PFSK-1 (cell line): ENCODE data around the gene CLTA.

Experiments used
- FOXP2 ChIP-seq: optimal IDR thresholded peaks from 2 replicates; pipeline ENCODE3; 2011; ENCODE audit warnings: borderline replicate concordance, control low read depth, inconsistent platforms; ENCODE audit not compliant: insufficient read depth; ENCODE audit errors: extremely low read length, extremely low read depth
- POLR2AphosphoS5 ChIP-seq: IDR thresholded peaks from 2 replicates; pipeline ENCODE4 v1.6.1; 2012; ENCODE audit warnings: low read depth, mild to moderate bottlenecking, control low read depth, low read length, moderate library complexity
- SIN3A ChIP-seq: IDR thresholded peaks from 2 replicates; pipeline ENCODE4 v1.6.1; 2012; ENCODE audit warnings: mild to moderate bottlenecking, low read length, moderate library complexity, borderline replicate concordance; ENCODE audit not compliant: insufficient read depth
- TAF1 ChIP-seq: IDR thresholded peaks from 2 replicates; pipeline ENCODE4 v1.6.1; 2012; ENCODE audit warnings: low read length, control low read depth, borderline replicate concordance; ENCODE audit not compliant: insufficient read depth
- TF ChIP-seq, protein P1 (sequence below), 2 experiments: IDR thresholded peaks; 2 replicates each; pipeline versions ENCODE4 v1.6.1 to v1.8.0; 2011 to 2012; ENCODE audit warnings: low read depth in 2 of 2, low read length in 2 of 2, control low read depth in 1 of 2, inconsistent platforms in 1 of 2, mild to moderate bottlenecking in 1 of 2, moderate library complexity in 1 of 2; ENCODE audit not compliant: insufficient read depth in 1 of 2

CLTA gene

DNA sequence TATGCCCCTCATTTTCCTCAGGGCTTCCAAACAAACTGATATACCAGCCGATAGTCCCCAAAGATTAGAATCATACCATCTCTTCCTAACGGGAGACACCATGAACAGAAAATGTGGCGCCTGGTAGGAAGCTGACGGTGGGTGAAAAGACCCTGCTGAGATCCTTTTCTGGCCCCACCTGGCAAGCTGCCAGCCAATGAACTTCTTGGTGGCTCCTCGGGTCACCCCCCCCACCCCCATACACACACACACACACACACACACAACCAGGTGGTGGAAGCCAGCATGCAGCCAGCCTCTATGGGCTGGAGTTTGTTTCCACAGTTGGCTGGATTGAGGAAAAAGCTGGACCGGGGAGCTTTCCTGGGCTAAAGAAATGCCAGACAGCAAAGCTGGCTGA, 26.3 kb upstream of the CLTA start:
- TF ChIP-seq FOXP2 (no peak), SIN3A (no peak), POLR2AphosphoS5 (no peak), TAF1 (no peak)
- TF ChIP-seq, protein P1, sequence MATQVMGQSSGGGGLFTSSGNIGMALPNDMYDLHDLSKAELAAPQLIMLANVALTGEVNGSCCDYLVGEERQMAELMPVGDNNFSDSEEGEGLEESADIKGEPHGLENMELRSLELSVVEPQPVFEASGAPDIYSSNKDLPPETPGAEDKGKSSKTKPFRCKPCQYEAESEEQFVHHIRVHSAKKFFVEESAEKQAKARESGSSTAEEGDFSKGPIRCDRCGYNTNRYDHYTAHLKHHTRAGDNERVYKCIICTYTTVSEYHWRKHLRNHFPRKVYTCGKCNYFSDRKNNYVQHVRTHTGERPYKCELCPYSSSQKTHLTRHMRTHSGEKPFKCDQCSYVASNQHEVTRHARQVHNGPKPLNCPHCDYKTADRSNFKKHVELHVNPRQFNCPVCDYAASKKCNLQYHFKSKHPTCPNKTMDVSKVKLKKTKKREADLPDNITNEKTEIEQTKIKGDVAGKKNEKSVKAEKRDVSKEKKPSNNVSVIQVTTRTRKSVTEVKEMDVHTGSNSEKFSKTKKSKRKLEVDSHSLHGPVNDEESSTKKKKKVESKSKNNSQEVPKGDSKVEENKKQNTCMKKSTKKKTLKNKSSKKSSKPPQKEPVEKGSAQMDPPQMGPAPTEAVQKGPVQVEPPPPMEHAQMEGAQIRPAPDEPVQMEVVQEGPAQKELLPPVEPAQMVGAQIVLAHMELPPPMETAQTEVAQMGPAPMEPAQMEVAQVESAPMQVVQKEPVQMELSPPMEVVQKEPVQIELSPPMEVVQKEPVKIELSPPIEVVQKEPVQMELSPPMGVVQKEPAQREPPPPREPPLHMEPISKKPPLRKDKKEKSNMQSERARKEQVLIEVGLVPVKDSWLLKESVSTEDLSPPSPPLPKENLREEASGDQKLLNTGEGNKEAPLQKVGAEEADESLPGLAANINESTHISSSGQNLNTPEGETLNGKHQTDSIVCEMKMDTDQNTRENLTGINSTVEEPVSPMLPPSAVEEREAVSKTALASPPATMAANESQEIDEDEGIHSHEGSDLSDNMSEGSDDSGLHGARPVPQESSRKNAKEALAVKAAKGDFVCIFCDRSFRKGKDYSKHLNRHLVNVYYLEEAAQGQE (IDR thresholded peaks at IDR 0.05; ENCODE audit: insufficient read depth in 1 of 2, low read depth in 2 of 2, low read length in 2 of 2) = no peak

DNA sequence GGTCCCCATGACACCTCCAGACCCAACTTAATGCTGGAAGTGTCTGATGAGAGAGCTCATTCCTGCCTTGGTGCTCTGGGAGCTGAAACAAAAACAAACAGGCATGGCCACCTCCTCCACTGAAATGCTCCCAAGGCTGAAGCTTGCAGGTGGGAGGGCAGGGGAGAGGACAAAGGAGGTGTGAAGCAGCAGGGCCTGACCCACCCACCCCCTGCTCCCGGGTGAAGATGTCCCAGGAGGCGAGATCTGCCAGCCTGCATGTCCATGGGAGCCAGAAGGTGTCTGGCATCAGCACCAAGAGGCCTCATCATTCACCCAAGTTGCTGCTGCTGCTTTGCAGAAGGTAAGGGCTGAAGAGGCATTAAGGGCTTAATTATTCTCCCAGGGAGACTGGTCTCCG, 25.7 kb upstream of the CLTA start:
- TF ChIP-seq POLR2AphosphoS5 = no peak
- TF ChIP-seq, protein P1 (IDR thresholded peaks at IDR 0.05; ENCODE audit: insufficient read depth in 1 of 2, low read depth in 2 of 2, low read length in 2 of 2) = no peak
- TF ChIP-seq TAF1 = no peak
- no peak for TF ChIP-seq SIN3A
- no peak for TF ChIP-seq FOXP2

DNA sequence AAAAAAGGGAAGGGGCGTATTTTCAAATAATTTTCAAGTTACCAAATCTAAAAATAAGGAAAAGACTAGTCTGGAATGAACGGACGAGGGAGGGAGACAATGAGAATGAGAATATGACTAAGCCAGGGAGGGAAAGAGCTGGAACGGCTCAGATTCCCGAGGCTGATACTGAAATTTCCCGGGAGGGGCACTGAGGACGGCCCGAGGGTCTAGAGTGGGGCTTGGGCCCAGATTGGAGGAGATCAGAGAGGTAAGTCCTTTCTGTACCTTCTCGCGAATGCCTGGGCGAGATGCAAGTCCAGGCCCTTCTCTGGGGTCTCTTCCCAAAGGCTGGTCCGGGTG, 24.9 kb upstream of the CLTA start:
- TF ChIP-seq SIN3A (no peak), POLR2AphosphoS5 (no peak), TAF1 (no peak), FOXP2 (no peak)
- TF ChIP-seq, protein P1 (IDR thresholded peaks at IDR 0.05; ENCODE audit: insufficient read depth in 1 of 2, low read depth in 2 of 2, low read length in 2 of 2) = no peak

DNA sequence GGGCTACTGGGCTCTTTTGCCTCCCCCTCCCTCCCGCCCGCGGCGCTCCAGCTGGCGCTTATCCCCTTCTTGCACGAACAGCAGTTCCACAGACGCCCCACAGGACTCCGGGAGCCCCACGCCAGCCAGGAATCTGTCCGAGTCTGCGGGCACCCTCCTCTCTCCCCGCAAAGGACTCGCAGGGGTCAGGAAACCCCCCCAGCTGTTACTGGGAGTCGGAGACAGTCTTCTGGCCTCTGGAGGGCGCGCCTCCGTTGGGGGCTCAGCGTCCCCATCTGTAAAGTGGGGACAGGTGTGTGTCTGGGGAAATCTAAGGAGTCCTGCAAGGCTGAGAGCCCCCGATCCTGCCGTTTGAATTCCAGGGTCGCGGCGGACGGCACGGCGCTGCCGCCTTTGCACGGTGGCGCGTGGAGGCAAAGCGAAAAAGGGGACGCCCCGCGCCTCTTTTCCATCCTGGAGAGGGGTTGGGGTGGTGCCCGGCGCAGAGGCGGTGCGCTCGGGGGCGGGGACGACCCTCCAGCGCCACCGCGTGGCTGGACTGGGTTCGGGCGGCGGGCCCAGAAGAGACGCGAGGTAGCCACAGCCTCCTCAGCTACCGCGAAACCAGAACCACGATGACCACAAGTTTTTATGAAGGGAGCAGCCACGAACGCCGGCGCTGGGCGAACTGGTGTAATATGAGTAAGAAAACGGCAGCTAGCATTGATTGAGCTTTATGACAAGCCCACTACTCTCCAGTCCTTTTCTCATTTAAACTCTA, 24.4 kb upstream of the CLTA start:
- TF ChIP-seq POLR2AphosphoS5 (no peak), TAF1 (no peak), FOXP2 (peak; percentile 47)
- TF ChIP-seq, protein P1 (IDR thresholded peaks at IDR 0.05; ENCODE audit: insufficient read depth in 1 of 2, low read depth in 2 of 2, low read length in 2 of 2) = no peak

DNA sequence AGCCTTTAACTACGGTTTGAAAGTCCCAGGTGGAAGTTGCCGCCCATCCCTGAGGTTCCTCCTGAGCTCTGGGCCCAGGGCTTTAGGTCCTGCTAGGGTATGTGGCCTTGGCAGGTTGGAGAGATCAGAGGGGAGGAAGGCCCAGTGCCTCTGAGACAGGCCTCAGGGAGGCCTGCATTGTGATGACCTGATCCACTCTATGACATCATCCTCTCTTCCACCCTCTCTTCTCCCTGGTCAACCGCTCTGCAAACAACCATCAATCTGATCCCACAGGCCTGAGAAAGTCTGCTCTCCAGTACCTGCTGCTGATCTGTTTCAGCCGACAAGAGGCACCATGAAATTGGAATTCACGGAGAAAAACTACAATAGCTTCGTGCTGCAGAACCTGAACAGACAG, 21.6 kb upstream of the CLTA start, which contains the start of gene CCIN:
CCIN (plus strand) TSS at position 223 of the 400 bp plus-strand sequence; CDS start at position 338, 115 bp downstream.
- no peak for TF ChIP-seq TAF1
- TF ChIP-seq, protein P1 (IDR thresholded peaks at IDR 0.05; ENCODE audit: insufficient read depth in 1 of 2, low read depth in 2 of 2, low read length in 2 of 2) = no peak
